ENCODE data around the gene KAT6B.

- TF ChIP-seq CTCF (IDR thresholded peaks at IDR 0.05 in 4 of 5, conservative IDR thresholded peaks at IDR 0.05 in 1 of 5) (no peak), POLR2A (IDR thresholded peaks at IDR 0.05) (no peak)
These were observed 186.6 kb downstream of the KAT6B start for GRCh38 chr10:75013007-75013406.
